NCI-H1436 (cell line): ENCODE measurements around the gene RWDD1.

Source experiments
- DNase-seq: peaks from one replicate; lab custom pipeline; 2025; lab: John Stamatoyannopoulos, UW

RWDD1 gene

DNA sequence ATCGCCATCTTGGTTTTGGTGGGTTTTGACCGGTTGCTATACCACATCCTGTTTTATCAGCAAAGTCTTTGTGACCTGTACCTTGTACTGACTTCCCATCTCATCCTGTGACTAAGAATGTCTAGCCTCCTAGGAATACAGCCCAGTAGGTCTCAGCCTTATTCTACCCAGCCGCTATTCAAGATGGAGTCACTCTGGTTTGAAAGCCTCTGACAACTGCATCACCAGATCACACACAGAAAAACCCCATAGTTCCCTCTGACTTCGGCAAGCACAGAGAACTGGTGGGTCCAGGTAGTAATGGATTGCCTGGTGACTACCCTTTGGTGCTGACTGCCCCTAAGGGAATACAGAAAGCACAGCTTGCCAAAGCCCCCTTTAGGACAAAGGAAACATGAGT, 34.6 kb downstream of the RWDD1 start:
- no peak for DNase-seq

DNA sequence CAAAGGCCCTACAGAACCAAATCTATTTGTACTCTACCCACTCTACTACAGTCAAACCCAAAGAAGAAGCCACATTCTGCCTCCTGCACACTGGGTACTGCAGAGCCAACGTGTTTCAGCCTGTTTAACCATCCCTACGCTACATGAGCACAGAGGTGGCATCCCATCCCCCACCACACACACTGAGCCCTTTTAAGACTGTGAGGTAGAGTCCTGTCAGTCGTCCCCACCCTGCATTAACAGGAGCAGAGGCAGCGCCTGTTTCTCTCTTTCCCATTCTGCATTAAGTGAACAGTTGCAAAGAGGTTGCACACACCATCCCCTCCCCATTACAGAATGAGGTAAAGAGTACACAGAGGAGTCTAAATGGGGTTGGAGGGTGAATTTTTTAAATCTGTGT, 39.8 kb downstream of the RWDD1 start:
- no peak for DNase-seq

GRCh38 chr6:116615937-116616736, 44.8 kb downstream of the RWDD1 start, which contains the start of gene RSPH4A:
TSS of gene RSPH4A (plus strand) at chr6:116616479. CDS start at chr6:116616624, 145 bp downstream.
- peak; percentile 94 for DNase-seq

GRCh38 chr6:116616737-116617053, 45.4 kb downstream of the RWDD1 start:
- DNase-seq, result no peak

DNA sequence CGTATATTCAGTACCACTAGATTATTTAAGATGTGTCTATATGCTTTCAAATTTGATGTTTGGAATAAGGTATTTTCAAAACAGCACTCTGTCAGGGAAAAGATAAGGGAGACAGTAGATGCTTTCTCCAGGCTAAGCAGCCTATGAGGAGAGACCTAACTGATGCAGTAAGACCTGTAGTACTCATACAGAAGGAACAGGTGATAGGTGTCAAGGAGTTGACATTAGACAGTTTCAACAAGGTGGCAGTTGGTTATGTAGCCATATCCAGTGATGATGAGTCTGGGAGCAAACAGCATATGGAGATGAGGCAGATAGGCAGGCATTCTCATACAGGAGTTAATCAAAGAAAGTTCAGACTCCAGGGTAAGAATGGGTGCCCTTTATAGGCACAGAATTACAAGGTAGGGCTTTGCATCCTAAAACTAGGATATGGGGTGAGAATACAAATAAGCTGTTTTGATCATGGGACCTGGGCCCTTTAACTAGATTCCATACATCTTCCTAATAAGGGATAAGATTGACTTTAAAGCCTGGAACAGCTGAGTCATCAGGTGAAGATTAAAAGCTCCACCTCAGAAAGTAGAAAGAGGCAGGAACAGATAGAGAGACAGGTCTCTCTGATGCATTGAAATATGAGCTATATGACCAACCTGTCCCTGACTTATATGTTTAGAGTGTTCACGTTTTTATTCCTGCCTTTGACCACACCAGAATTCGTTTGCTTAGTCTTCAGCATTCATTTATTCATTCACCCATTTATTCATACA, 52.9 kb downstream of the RWDD1 start:
- no peak for DNase-seq

GRCh38 chr6:116625872-116626271, 54.6 kb downstream of the RWDD1 start:
- DNase-seq, result no peak

GRCh38 chr6:116629563-116629981, 58.3 kb downstream of the RWDD1 start:
- no peak for DNase-seq

DNA sequence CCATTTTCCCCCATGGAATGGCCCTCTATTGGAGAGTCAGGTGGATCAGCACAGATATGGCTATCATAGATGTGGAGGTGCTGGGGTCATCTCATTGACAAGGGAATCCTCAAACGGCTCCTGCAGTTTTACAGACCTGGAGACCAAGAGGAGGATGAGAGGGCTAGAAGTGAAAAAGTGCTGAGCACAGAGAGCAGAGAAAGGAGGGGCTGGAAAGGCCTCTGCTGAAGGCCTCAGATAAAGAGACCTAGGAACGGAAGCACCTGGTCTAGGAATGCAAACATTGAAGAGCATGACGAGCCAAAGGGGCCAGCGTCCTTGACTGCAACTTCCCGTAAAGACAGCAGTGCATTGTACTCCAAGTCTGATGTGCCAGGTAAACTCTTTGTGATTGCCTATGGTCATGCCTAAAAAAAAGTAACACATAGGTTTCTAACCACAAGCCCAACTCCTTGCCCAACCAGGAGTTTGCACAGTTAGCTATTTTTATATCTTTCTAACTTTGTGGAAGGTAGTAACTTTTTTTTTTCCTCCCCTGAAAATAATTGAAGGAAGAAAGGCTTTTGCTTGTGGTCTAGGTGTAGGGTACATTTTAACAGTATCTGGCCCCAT, 60.2 kb downstream of the RWDD1 start:
- DNase-seq, result no peak

DNA sequence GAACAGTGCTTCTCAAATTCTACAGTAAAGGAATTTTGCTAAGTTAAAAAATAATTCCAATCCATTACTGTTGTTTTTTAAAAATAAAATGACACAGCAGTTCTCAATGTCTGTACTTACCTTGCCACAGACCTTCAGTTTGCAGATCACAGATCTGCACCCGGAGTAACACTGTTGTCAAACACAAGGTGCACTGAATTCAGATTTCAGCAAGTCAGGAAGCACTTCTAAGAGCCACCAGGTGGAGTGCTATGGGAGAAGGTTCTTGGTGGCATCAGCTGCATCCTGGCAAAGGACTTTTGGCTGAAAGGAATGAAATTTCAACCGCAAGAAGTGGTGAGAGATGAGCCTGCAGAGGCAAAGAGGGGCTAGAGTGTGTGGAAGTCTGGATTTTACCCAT, 62.4 kb downstream of the RWDD1 start:
- no peak for DNase-seq
